ENCODE results near the gene PVALB.

PVALB gene

GRCh38 chr22:36775586-36775963 lies 41.3 kb downstream of the PVALB start:
- H3K27me3 Mint-ChIP-seq = no peaks in the 10 kb centered on the region
- peak; percentile 11 for ATAC-seq (replicated peaks; ENCODE audit: extremely low read depth, poor library complexity, severe bottlenecking)
- DNase-seq (ENCODE audit: low spot score in 2 of 2) = peak; percentile 30 to 39
- H3K9me3 Mint-ChIP-seq = no peaks in the 10 kb centered on the region
- peaks cover 29% of the 10 kb centered on the region for H3K4me1 Mint-ChIP-seq
- H3K4me3 Mint-ChIP-seq = peak overlapping the region; percentile 92
- peaks cover 16% of the 10 kb centered on the region for H3K36me3 Mint-ChIP-seq (ENCODE audit: insufficient read depth)
- H3K27ac Mint-ChIP-seq (ENCODE audit: low read depth) = peak overlapping the region; percentile 88

GRCh38 chr22:36773935-36774334 lies 42.9 kb downstream of the PVALB start:
- DNase-seq (ENCODE audit: low spot score in 2 of 2) (no peak), ATAC-seq (replicated peaks; ENCODE audit: extremely low read depth, poor library complexity, severe bottlenecking) (no peak)
- no peaks in the 10 kb centered on the region for H3K9me3 Mint-ChIP-seq
- no peak overlapping the region for H3K4me3 Mint-ChIP-seq
- H3K27me3 Mint-ChIP-seq = no peaks in the 10 kb centered on the region
- peaks cover 16% of the 10 kb centered on the region for H3K36me3 Mint-ChIP-seq (ENCODE audit: insufficient read depth)
- no peak overlapping the region for H3K27ac Mint-ChIP-seq (ENCODE audit: low read depth)
- H3K4me1 Mint-ChIP-seq = peaks cover 29% of the 10 kb centered on the region

GRCh38 chr22:36772451-36772850 lies 44.4 kb downstream of the PVALB start:
- Mint-ChIP-seq H3K4me1 (peaks cover 29% of the 10 kb centered on the region), H3K9me3 (no peaks in the 10 kb centered on the region), H3K27me3 (no peaks in the 10 kb centered on the region), H3K4me3 (no peak overlapping the region), H3K36me3 (ENCODE audit: insufficient read depth) (peaks cover 15% of the 10 kb centered on the region), H3K27ac (ENCODE audit: low read depth) (no peak overlapping the region)
- no peak for ATAC-seq (replicated peaks; ENCODE audit: extremely low read depth, poor library complexity, severe bottlenecking)
- no peak for DNase-seq (ENCODE audit: low spot score in 2 of 2)

GRCh38 chr22:36771356-36772063 lies 45.3 kb downstream of the PVALB start:
- peaks cover 13% of the 10 kb centered on the region for H3K36me3 Mint-ChIP-seq (ENCODE audit: insufficient read depth)
- H3K4me3 Mint-ChIP-seq = no peak overlapping the region
- peaks cover 23% of the 10 kb centered on the region for H3K4me1 Mint-ChIP-seq
- no peak overlapping the region for H3K27ac Mint-ChIP-seq (ENCODE audit: low read depth)
- DNase-seq (ENCODE audit: low spot score in 2 of 2) = no peak
- no peaks in the 10 kb centered on the region for H3K9me3 Mint-ChIP-seq
- no peak for ATAC-seq (replicated peaks; ENCODE audit: extremely low read depth, poor library complexity, severe bottlenecking)
- H3K27me3 Mint-ChIP-seq = no peaks in the 10 kb centered on the region

- ATAC-seq (replicated peaks; ENCODE audit: extremely low read depth, poor library complexity, severe bottlenecking) (no peak), DNase-seq (ENCODE audit: low spot score in 2 of 2) (no peak)
- Mint-ChIP-seq H3K4me1 (peaks cover 19% of the 10 kb centered on the region), H3K27ac (ENCODE audit: low read depth) (no peak overlapping the region), H3K9me3 (no peaks in the 10 kb centered on the region), H3K27me3 (no peaks in the 10 kb centered on the region), H3K36me3 (ENCODE audit: insufficient read depth) (peaks cover 9% of the 10 kb centered on the region), H3K4me3 (no peak overlapping the region)
Observed at GRCh38 chr22:36770513-36771231, 46.2 kb downstream of the PVALB start.

GRCh38 chr22:36769541-36770512 lies 47.0 kb downstream of the PVALB start:
- peaks cover 13% of the 10 kb centered on the region for H3K4me1 Mint-ChIP-seq
- no peaks in the 10 kb centered on the region for H3K27me3 Mint-ChIP-seq
- DNase-seq (ENCODE audit: low spot score in 2 of 2) (no peak), ATAC-seq (replicated peaks; ENCODE audit: extremely low read depth, poor library complexity, severe bottlenecking) (no peak)
- no peaks in the 10 kb centered on the region for H3K9me3 Mint-ChIP-seq
- no peak overlapping the region for H3K4me3 Mint-ChIP-seq
- no peak overlapping the region for H3K27ac Mint-ChIP-seq (ENCODE audit: low read depth)
- peaks cover 4% of the 10 kb centered on the region for H3K36me3 Mint-ChIP-seq (ENCODE audit: insufficient read depth)

- Mint-ChIP-seq H3K4me3 (no peak overlapping the region), H3K9me3 (no peaks in the 10 kb centered on the region), H3K4me1 (peaks cover 13% of the 10 kb centered on the region)
Observed at GRCh38 chr22:36768616-36769015, 48.2 kb downstream of the PVALB start.

GRCh38 chr22:36768141-36768540 lies 48.7 kb downstream of the PVALB start:
- H3K27me3 Mint-ChIP-seq = no peaks in the 10 kb centered on the region
- no peak for DNase-seq (ENCODE audit: low spot score in 2 of 2)
- H3K4me1 Mint-ChIP-seq = peaks cover 13% of the 10 kb centered on the region
- H3K9me3 Mint-ChIP-seq = no peaks in the 10 kb centered on the region
- H3K27ac Mint-ChIP-seq (ENCODE audit: low read depth) = no peak overlapping the region
- H3K36me3 Mint-ChIP-seq (ENCODE audit: insufficient read depth) = peaks cover 4% of the 10 kb centered on the region
- ATAC-seq (replicated peaks; ENCODE audit: extremely low read depth, poor library complexity, severe bottlenecking) = no peak
- H3K4me3 Mint-ChIP-seq = no peak overlapping the region

More at GRCh38 chr22:36768616-36769015, 48.2 kb downstream of the PVALB start:
- ATAC-seq (replicated peaks; ENCODE audit: extremely low read depth, poor library complexity, severe bottlenecking) (no peak), DNase-seq (ENCODE audit: low spot score in 2 of 2) (no peak)
- H3K36me3 Mint-ChIP-seq (ENCODE audit: insufficient read depth) = peaks cover 4% of the 10 kb centered on the region
- no peak overlapping the region for H3K27ac Mint-ChIP-seq (ENCODE audit: low read depth)
- no peaks in the 10 kb centered on the region for H3K27me3 Mint-ChIP-seq

GRCh38 chr22:36767035-36767775 lies 49.6 kb downstream of the PVALB start:
- no peak overlapping the region for H3K27ac Mint-ChIP-seq (ENCODE audit: low read depth)
- H3K4me1 Mint-ChIP-seq = peaks cover 13% of the 10 kb centered on the region
- H3K4me3 Mint-ChIP-seq = no peak overlapping the region
- H3K27me3 Mint-ChIP-seq = no peaks in the 10 kb centered on the region
- no peak for DNase-seq (ENCODE audit: low spot score in 2 of 2)
- H3K36me3 Mint-ChIP-seq (ENCODE audit: insufficient read depth) = peaks cover 4% of the 10 kb centered on the region
- no peaks in the 10 kb centered on the region for H3K9me3 Mint-ChIP-seq
- ATAC-seq (replicated peaks; ENCODE audit: extremely low read depth, poor library complexity, severe bottlenecking) = no peak

- H3K4me3 Mint-ChIP-seq = no peak overlapping the region
- H3K36me3 Mint-ChIP-seq (ENCODE audit: insufficient read depth) = peaks cover 2% of the 10 kb centered on the region
- DNase-seq (ENCODE audit: low spot score in 2 of 2) (no peak), ATAC-seq (replicated peaks; ENCODE audit: extremely low read depth, poor library complexity, severe bottlenecking) (no peak)
- peaks cover 5% of the 10 kb centered on the region for H3K4me1 Mint-ChIP-seq
- H3K27me3 Mint-ChIP-seq = no peaks in the 10 kb centered on the region
- no peaks in the 10 kb centered on the region for H3K9me3 Mint-ChIP-seq
- H3K27ac Mint-ChIP-seq (ENCODE audit: low read depth) = no peak overlapping the region
Observed at GRCh38 chr22:36765943-36766450, 50.8 kb downstream of the PVALB start.

- no peak for DNase-seq (ENCODE audit: low spot score in 2 of 2)
- peaks cover 2% of the 10 kb centered on the region for H3K36me3 Mint-ChIP-seq (ENCODE audit: insufficient read depth)
- H3K4me1 Mint-ChIP-seq = no peaks in the 10 kb centered on the region
- no peaks in the 10 kb centered on the region for H3K9me3 Mint-ChIP-seq
- H3K27ac Mint-ChIP-seq (ENCODE audit: low read depth) = no peak overlapping the region
- H3K27me3 Mint-ChIP-seq = no peaks in the 10 kb centered on the region
- no peak for ATAC-seq (replicated peaks; ENCODE audit: extremely low read depth, poor library complexity, severe bottlenecking)
- no peak overlapping the region for H3K4me3 Mint-ChIP-seq
Observed at GRCh38 chr22:36765131-36765942, 51.5 kb downstream of the PVALB start.

All from central memory CD8-positive, alpha-beta T cell (primary cell).